HCT116 (cell line): Measurements from ENCODE around the gene FNIP2.

Experiments
- POLR2AphosphoS5 ChIP-seq: IDR thresholded peaks from 2 replicates; pipeline ENCODE4 v1.6.1; 2011; ENCODE audit warnings: mild to moderate bottlenecking, low read depth, low read length, moderate library complexity
- ZNF274 ChIP-seq: fragments of 200-500 bp; sonication (Bioruptor generic); IDR thresholded peaks from 2 replicates; pipeline ENCODE4 v1.6.1; 2014; ENCODE audit warnings: mild to moderate bottlenecking, low read depth, low read length, inconsistent platforms
- TF ChIP-seq, protein P1 (sequence below), 3 experiments: fragments of 200-600 bp in 1 of 3; sonication (generic) in 1 of 3; IDR thresholded peaks in 2 of 3; conservative IDR thresholded peaks in 1 of 3; 2 replicates each; pipeline ENCODE4 v1.5.1; 2012 to 2017; ENCODE audit warnings: low read depth in 2 of 3, low read length in 2 of 3, antibody characterized with exemption in 1 of 3, borderline replicate concordance in 1 of 3, control low read depth in 1 of 3, mild to moderate bottlenecking in 1 of 3, mixed read lengths in 1 of 3, mixed run types in 1 of 3, moderate library complexity in 1 of 3; ENCODE audit not compliant: insufficient read depth in 1 of 3
- TF ChIP-seq, protein P2 (sequence below): IDR thresholded peaks from 2 replicates; pipeline ENCODE4 v1.6.1; 2012; ENCODE audit warnings: low read depth

DNA sequence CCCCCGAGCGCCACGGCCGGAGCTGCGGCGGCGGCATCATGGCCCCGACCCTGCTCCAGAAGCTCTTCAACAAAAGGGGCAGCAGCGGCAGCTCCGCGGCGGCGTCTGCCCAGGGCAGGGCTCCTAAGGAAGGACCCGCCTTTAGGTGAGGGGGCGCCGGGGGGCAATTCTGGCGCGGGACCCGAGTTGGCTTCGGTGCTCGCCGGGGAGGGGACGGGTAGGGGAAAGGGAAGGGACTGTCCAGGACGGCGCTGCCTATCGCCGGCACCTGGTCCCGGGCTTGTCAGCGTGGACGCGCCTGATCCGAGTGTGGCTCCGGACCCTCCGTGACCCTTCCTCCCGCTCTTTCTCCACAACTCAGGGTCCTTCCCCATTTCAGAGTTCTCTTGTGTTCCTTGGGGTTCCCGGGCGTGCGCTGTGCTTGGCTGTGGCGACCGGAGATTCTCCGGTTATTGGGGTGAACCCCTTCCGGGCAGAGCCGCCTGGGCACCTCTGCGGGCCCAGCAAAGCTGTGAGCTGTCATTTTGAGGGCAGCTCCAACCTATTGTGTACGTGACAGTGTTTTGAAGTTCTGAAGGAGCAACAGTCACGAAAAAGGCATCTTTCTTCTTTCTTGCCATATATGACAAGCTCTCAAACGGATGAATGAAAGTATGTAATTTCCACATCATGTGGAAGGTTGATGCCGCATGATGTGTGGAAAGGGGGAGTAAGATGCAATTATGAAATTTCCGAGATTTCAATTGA is 522 bp downstream of the FNIP2 start:
- TF ChIP-seq, protein P1, sequence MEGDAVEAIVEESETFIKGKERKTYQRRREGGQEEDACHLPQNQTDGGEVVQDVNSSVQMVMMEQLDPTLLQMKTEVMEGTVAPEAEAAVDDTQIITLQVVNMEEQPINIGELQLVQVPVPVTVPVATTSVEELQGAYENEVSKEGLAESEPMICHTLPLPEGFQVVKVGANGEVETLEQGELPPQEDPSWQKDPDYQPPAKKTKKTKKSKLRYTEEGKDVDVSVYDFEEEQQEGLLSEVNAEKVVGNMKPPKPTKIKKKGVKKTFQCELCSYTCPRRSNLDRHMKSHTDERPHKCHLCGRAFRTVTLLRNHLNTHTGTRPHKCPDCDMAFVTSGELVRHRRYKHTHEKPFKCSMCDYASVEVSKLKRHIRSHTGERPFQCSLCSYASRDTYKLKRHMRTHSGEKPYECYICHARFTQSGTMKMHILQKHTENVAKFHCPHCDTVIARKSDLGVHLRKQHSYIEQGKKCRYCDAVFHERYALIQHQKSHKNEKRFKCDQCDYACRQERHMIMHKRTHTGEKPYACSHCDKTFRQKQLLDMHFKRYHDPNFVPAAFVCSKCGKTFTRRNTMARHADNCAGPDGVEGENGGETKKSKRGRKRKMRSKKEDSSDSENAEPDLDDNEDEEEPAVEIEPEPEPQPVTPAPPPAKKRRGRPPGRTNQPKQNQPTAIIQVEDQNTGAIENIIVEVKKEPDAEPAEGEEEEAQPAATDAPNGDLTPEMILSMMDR (IDR thresholded peaks at IDR 0.05 in 2 of 3, conservative IDR thresholded peaks at IDR 0.05 in 1 of 3; ENCODE audit: borderline replicate concordance in 1 of 3, insufficient read depth in 1 of 3, low read depth in 2 of 3, low read length in 2 of 3): no peak
- TF ChIP-seq ZNF274 (no peak), POLR2AphosphoS5 (no peak)
- TF ChIP-seq, protein P2, sequence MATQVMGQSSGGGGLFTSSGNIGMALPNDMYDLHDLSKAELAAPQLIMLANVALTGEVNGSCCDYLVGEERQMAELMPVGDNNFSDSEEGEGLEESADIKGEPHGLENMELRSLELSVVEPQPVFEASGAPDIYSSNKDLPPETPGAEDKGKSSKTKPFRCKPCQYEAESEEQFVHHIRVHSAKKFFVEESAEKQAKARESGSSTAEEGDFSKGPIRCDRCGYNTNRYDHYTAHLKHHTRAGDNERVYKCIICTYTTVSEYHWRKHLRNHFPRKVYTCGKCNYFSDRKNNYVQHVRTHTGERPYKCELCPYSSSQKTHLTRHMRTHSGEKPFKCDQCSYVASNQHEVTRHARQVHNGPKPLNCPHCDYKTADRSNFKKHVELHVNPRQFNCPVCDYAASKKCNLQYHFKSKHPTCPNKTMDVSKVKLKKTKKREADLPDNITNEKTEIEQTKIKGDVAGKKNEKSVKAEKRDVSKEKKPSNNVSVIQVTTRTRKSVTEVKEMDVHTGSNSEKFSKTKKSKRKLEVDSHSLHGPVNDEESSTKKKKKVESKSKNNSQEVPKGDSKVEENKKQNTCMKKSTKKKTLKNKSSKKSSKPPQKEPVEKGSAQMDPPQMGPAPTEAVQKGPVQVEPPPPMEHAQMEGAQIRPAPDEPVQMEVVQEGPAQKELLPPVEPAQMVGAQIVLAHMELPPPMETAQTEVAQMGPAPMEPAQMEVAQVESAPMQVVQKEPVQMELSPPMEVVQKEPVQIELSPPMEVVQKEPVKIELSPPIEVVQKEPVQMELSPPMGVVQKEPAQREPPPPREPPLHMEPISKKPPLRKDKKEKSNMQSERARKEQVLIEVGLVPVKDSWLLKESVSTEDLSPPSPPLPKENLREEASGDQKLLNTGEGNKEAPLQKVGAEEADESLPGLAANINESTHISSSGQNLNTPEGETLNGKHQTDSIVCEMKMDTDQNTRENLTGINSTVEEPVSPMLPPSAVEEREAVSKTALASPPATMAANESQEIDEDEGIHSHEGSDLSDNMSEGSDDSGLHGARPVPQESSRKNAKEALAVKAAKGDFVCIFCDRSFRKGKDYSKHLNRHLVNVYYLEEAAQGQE: no peak
